B cell (primary cell): ENCODE results near the gene CRTAC1.

Experiments
- CTCF ChIP-seq: fragments of 200-600 bp; IDR thresholded peaks from one replicate; pipeline ENCODE4 v1.8.0; 2022; ENCODE audit warnings: antibody characterized with exemption, mild to moderate bottlenecking
- EZH2 ChIP-seq: IDR thresholded peaks from 2 replicates; pipeline ENCODE4 v1.6.1; 2012; ENCODE audit warnings: borderline replicate concordance, low read depth, mild to moderate bottlenecking, moderate library complexity, low read length; ENCODE audit not compliant: insufficient read depth, poor library complexity, severe bottlenecking

GRCh38 chr10:97858001-97858439 is 172.4 kb downstream of the CRTAC1 start:
- TF ChIP-seq CTCF (no peak), EZH2 (no peak)
